ENCODE results near the gene INPP5D.

Gene INPP5D

DNA sequence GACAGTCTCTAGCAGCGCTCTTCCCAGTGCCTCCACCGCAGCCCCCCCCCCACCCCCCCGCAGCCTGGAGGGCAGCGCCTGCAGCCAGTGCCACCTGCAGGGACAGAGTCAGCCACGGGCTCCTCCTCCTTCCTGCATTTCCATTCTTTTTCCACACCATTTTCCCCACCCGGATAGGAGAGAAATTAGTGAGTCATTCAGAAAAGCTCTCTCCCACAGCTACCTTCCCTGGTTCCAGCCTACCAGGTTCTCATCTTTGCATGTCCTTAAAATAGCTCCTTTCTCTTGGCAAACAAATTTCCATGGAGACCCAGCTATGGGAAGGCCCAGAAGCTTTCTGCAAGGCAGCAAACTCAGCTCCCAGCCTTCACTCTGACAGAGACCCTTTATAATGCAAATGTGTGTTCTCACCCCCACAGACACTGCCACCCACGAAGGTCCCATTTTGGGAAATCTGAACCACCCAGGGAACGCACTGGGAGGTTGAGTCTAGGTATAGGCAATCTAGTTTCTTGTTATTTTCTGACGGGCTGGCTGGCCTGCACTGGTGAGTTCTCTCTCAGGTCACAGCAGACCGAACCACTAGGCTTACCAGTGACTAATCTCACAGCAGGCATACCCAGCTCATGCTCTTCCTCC lies 149.5 kb downstream of the INPP5D start:
- TF ChIP-seq ARNTL (CRISPR knock-in tag; IDR thresholded peaks at IDR 0.05; ENCODE audit: borderline replicate concordance, low read depth) (no peak), BACH2 (CRISPR knock-in tag; IDR thresholded peaks at IDR 0.05; ENCODE audit: borderline replicate concordance) (no peak), PPARA (CRISPR knock-in tag; IDR thresholded peaks at IDR 0.05; ENCODE audit: borderline replicate concordance) (no peak), ISL1 (CRISPR knock-in tag; IDR thresholded peaks at IDR 0.05) (no peak), ZFP3 (CRISPR knock-in tag; IDR thresholded peaks at IDR 0.05) (no peak), ZC3H10 (CRISPR knock-in tag; IDR thresholded peaks at IDR 0.05) (no peak), GLIS3 (CRISPR knock-in tag; IDR thresholded peaks at IDR 0.05) (no peak), RARB (CRISPR knock-in tag; IDR thresholded peaks at IDR 0.05) (no peak), SNAI2 (CRISPR knock-in tag; IDR thresholded peaks at IDR 0.05) (no peak), ZFP30 (CRISPR knock-in tag; IDR thresholded peaks at IDR 0.05) (no peak), TCF4 (CRISPR knock-in tag; IDR thresholded peaks at IDR 0.05; ENCODE audit: borderline replicate concordance) (no peak), ZNF70 (CRISPR knock-in tag; IDR thresholded peaks at IDR 0.05) (no peak)
- TF ChIP-seq, protein P1, sequence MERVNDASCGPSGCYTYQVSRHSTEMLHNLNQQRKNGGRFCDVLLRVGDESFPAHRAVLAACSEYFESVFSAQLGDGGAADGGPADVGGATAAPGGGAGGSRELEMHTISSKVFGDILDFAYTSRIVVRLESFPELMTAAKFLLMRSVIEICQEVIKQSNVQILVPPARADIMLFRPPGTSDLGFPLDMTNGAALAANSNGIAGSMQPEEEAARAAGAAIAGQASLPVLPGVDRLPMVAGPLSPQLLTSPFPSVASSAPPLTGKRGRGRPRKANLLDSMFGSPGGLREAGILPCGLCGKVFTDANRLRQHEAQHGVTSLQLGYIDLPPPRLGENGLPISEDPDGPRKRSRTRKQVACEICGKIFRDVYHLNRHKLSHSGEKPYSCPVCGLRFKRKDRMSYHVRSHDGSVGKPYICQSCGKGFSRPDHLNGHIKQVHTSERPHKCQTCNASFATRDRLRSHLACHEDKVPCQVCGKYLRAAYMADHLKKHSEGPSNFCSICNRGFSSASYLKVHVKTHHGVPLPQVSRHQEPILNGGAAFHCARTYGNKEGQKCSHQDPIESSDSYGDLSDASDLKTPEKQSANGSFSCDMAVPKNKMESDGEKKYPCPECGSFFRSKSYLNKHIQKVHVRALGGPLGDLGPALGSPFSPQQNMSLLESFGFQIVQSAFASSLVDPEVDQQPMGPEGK (CRISPR knock-in tag; IDR thresholded peaks at IDR 0.05; ENCODE audit: borderline replicate concordance), result no peak
- ATAC-seq, result peak; percentile 66

DNA sequence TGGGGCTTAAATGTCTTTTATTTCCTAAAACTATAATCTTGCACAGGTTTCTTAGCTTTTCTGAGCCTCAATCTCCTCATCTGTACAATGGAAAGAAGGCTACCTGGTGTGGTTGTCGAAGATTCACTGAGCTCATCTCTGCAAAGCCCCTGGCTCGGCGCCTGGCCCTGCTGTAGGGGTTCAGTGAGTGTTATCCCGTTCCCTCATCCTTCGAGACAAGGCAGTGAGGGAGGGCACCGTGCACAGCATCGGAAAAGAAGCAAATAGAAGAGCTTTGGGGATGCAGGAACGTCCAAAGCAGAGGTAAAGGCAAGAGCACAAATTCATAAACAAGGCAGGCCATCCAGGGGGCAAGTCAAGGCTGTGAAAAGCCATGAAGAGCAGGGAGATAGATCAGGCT lies 150.1 kb downstream of the INPP5D start:
- TF ChIP-seq, protein P2, sequence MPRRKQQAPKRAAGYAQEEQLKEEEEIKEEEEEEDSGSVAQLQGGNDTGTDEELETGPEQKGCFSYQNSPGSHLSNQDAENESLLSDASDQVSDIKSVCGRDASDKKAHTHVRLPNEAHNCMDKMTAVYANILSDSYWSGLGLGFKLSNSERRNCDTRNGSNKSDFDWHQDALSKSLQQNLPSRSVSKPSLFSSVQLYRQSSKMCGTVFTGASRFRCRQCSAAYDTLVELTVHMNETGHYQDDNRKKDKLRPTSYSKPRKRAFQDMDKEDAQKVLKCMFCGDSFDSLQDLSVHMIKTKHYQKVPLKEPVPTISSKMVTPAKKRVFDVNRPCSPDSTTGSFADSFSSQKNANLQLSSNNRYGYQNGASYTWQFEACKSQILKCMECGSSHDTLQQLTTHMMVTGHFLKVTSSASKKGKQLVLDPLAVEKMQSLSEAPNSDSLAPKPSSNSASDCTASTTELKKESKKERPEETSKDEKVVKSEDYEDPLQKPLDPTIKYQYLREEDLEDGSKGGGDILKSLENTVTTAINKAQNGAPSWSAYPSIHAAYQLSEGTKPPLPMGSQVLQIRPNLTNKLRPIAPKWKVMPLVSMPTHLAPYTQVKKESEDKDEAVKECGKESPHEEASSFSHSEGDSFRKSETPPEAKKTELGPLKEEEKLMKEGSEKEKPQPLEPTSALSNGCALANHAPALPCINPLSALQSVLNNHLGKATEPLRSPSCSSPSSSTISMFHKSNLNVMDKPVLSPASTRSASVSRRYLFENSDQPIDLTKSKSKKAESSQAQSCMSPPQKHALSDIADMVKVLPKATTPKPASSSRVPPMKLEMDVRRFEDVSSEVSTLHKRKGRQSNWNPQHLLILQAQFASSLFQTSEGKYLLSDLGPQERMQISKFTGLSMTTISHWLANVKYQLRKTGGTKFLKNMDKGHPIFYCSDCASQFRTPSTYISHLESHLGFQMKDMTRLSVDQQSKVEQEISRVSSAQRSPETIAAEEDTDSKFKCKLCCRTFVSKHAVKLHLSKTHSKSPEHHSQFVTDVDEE (CRISPR knock-in tag; IDR thresholded peaks at IDR 0.05), result no peak
- TF ChIP-seq, protein P1 (CRISPR knock-in tag; IDR thresholded peaks at IDR 0.05; ENCODE audit: borderline replicate concordance), result no peak
- TF ChIP-seq ZC3H10 (CRISPR knock-in tag; IDR thresholded peaks at IDR 0.05), result no peak
- TF ChIP-seq, protein P3, sequence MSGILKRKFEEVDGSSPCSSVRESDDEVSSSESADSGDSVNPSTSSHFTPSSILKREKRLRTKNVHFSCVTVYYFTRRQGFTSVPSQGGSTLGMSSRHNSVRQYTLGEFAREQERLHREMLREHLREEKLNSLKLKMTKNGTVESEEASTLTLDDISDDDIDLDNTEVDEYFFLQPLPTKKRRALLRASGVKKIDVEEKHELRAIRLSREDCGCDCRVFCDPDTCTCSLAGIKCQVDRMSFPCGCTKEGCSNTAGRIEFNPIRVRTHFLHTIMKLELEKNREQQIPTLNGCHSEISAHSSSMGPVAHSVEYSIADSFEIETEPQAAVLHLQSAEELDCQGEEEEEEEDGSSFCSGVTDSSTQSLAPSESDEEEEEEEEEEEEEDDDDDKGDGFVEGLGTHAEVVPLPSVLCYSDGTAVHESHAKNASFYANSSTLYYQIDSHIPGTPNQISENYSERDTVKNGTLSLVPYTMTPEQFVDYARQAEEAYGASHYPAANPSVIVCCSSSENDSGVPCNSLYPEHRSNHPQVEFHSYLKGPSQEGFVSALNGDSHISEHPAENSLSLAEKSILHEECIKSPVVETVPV (CRISPR knock-in tag; IDR thresholded peaks at IDR 0.05), result no peak
- TF ChIP-seq CSDC2 (CRISPR knock-in tag; IDR thresholded peaks at IDR 0.05), result no peak
- TF ChIP-seq ZFP30 (CRISPR knock-in tag; IDR thresholded peaks at IDR 0.05), result no peak
- TF ChIP-seq TOX (CRISPR knock-in tag; IDR thresholded peaks at IDR 0.05; ENCODE audit: borderline replicate concordance), result no peak
- TF ChIP-seq ZNF565 (CRISPR knock-in tag; conservative IDR thresholded peaks at IDR 0.05; ENCODE audit: low read depth), result no peak
- no peak for TF ChIP-seq ZFP3 (CRISPR knock-in tag; IDR thresholded peaks at IDR 0.05)
- TF ChIP-seq ARNTL (CRISPR knock-in tag; IDR thresholded peaks at IDR 0.05; ENCODE audit: borderline replicate concordance, low read depth), result no peak
- TF ChIP-seq BACH2 (CRISPR knock-in tag; IDR thresholded peaks at IDR 0.05; ENCODE audit: borderline replicate concordance), result no peak
- no peak for TF ChIP-seq ISL1 (CRISPR knock-in tag; IDR thresholded peaks at IDR 0.05)
- no peak for TF ChIP-seq PPARA (CRISPR knock-in tag; IDR thresholded peaks at IDR 0.05; ENCODE audit: borderline replicate concordance)
- no peak for ATAC-seq

DNA sequence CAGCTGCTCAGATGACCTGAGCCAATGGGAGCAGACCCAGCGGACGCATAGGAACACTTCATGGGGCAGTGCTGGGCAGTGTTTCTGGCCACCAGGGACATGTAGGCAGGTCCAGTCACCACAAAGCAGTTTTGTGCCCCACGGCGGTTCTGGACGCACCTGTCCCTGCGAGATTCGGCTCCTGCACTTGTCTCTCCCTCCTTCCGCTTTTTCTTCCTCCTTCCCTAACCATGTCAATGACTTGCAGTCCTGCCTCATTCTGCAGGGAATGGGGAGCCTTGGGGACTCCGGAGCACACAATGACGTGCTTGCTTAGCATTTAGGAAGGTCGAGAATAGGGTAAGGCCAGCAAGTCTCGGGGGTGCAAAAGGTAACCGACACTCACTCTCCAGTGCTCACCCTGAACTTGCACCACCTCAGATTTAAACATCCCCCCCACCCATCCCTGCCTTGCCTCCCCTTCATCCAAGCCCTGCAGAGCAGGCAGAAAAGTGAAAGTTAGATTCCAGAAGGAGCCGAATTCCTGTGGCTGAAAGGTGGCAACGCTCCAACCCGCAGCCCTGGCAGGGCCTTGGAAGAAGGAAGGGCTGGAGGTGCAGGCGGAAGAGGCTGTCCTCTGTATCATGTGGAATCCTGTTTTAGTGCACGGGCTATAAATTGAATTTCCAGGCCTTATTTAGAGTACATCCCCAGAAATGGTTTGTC lies 150.9 kb downstream of the INPP5D start:
- ATAC-seq, result peak; percentile 91
- TF ChIP-seq GLIS3 (CRISPR knock-in tag; IDR thresholded peaks at IDR 0.05) (no peak), PPARA (CRISPR knock-in tag; IDR thresholded peaks at IDR 0.05; ENCODE audit: borderline replicate concordance) (no peak), ARNTL (CRISPR knock-in tag; IDR thresholded peaks at IDR 0.05; ENCODE audit: borderline replicate concordance, low read depth) (no peak), RARB (CRISPR knock-in tag; IDR thresholded peaks at IDR 0.05) (no peak), CSDC2 (CRISPR knock-in tag; IDR thresholded peaks at IDR 0.05) (no peak), SNAI2 (CRISPR knock-in tag; IDR thresholded peaks at IDR 0.05) (no peak), ZNF565 (CRISPR knock-in tag; conservative IDR thresholded peaks at IDR 0.05; ENCODE audit: low read depth) (no peak), ESRRG (CRISPR knock-in tag; IDR thresholded peaks at IDR 0.05) (no peak), ZNF8 (CRISPR knock-in tag; IDR thresholded peaks at IDR 0.05) (no peak), ZC3H10 (CRISPR knock-in tag; IDR thresholded peaks at IDR 0.05) (no peak)
- TF ChIP-seq, protein P4, sequence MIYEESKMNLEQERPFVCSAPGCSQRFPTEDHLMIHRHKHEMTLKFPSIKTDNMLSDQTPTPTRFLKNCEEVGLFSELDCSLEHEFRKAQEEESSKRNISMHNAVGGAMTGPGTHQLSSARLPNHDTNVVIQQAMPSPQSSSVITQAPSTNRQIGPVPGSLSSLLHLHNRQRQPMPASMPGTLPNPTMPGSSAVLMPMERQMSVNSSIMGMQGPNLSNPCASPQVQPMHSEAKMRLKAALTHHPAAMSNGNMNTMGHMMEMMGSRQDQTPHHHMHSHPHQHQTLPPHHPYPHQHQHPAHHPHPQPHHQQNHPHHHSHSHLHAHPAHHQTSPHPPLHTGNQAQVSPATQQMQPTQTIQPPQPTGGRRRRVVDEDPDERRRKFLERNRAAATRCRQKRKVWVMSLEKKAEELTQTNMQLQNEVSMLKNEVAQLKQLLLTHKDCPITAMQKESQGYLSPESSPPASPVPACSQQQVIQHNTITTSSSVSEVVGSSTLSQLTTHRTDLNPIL (CRISPR knock-in tag; IDR thresholded peaks at IDR 0.05; ENCODE audit: low read depth), result no peak
- TF ChIP-seq, protein P1 (CRISPR knock-in tag; IDR thresholded peaks at IDR 0.05; ENCODE audit: borderline replicate concordance), result no peak

Data from SK-N-SH treated with all-trans-retinoic acid at 6 μM for 48 hours (cell line).